ENCODE data around the gene PCBP3. TPM values are rescaled to one million over a fixed set of nuclear protein-coding genes. Genes with fewer than 3 reads are reported as not detected.
"Not testable (repeated sequence)": the region's sequence is repeated elsewhere in the genome, so short reads cannot be mapped to it uniquely, and the experiment has no call there.

PCBP3 gene
- total RNA-seq, 4 donors from 2014 or later = 0.77 to 8.6 (median 3.2) TPM; not detected in 1

GRCh38 chr21:45700461-45700860, 56.9 kb downstream of the PCBP3 start:
- Histone ChIP-seq H3K9me3 (no peaks in the 10 kb centered on the region), H3K4me3 (no peak overlapping the region), H3K27ac (no peak overlapping the region), H3K36me3 (no peaks in the 10 kb centered on the region), H3K27me3 (no peaks in the 10 kb centered on the region), H3K4me1 (no peaks in the 10 kb centered on the region)
- intact Hi-C loops (cut with DNase I; ENCODE audit: low total_unique reads) = no loop called here
- no peak for DNase-seq
- no peak for TF ChIP-seq POLR2A (IDR thresholded peaks at IDR 0.05)
- TF ChIP-seq, protein P1, sequence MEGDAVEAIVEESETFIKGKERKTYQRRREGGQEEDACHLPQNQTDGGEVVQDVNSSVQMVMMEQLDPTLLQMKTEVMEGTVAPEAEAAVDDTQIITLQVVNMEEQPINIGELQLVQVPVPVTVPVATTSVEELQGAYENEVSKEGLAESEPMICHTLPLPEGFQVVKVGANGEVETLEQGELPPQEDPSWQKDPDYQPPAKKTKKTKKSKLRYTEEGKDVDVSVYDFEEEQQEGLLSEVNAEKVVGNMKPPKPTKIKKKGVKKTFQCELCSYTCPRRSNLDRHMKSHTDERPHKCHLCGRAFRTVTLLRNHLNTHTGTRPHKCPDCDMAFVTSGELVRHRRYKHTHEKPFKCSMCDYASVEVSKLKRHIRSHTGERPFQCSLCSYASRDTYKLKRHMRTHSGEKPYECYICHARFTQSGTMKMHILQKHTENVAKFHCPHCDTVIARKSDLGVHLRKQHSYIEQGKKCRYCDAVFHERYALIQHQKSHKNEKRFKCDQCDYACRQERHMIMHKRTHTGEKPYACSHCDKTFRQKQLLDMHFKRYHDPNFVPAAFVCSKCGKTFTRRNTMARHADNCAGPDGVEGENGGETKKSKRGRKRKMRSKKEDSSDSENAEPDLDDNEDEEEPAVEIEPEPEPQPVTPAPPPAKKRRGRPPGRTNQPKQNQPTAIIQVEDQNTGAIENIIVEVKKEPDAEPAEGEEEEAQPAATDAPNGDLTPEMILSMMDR (IDR thresholded peaks at IDR 0.05) = no peak

- DNase-seq = no peak
- no peaks in the 10 kb centered on the region for H3K27me3 ChIP-seq
- no peaks in the 10 kb centered on the region for H3K4me1 ChIP-seq
- intact Hi-C loops (cut with DNase I; ENCODE audit: low total_unique reads) = no loop called here
- H3K9me3 ChIP-seq = no peaks in the 10 kb centered on the region
- H3K27ac ChIP-seq = no peak overlapping the region
- H3K36me3 ChIP-seq = no peaks in the 10 kb centered on the region
- H3K4me3 ChIP-seq = no peak overlapping the region
- TF ChIP-seq, protein P1 (IDR thresholded peaks at IDR 0.05) = no peak
- no peak for TF ChIP-seq POLR2A (IDR thresholded peaks at IDR 0.05)
These were observed 61.0 kb downstream of the PCBP3 start for GRCh38 chr21:45704311-45705108.

GRCh38 chr21:45706299-45706698, 62.8 kb downstream of the PCBP3 start:
- H3K27ac ChIP-seq = no peak overlapping the region
- H3K9me3 ChIP-seq = peaks cover 0 to 4% of the 10 kb centered on the region in 2 donors
- DNase-seq = no peak
- H3K27me3 ChIP-seq = no peaks in the 10 kb centered on the region
- no peaks in the 10 kb centered on the region for H3K36me3 ChIP-seq
- no peaks in the 10 kb centered on the region for H3K4me1 ChIP-seq
- intact Hi-C loops (cut with DNase I; ENCODE audit: low total_unique reads) = no loop called here
- H3K4me3 ChIP-seq = no peak overlapping the region
- TF ChIP-seq, protein P1 (IDR thresholded peaks at IDR 0.05) = no peak
- TF ChIP-seq POLR2A (IDR thresholded peaks at IDR 0.05) = no peak

DNA sequence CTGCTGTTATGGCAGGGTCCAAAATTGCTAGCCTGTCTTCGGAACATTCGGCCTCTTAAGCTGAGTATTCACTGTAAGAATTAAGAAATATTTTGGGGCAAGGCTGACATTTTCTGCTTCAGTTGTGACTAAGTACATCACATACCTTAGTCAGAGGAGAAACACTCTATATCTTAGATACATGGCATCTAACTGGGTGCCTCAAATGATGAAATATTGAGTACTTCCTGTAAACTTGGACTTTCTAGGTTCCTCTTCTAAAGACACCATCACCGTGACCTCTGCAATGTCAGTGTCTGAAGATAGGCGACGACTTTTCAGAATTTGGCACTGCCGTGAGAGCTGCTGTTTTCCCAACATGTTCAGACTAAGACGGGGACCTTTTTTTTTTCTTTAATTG, 65.6 kb downstream of the PCBP3 start:
- intact Hi-C loops (cut with DNase I; ENCODE audit: low total_unique reads) = no loop called here
- no peak overlapping the region for H3K27ac ChIP-seq
- no peak overlapping the region for H3K4me3 ChIP-seq
- peaks cover 0 to 6% of the 10 kb centered on the region in 2 donors for H3K9me3 ChIP-seq
- TF ChIP-seq POLR2A (IDR thresholded peaks at IDR 0.05) = no peak
- TF ChIP-seq, protein P1 (IDR thresholded peaks at IDR 0.05) = no peak
- H3K36me3 ChIP-seq = no peaks in the 10 kb centered on the region
- no peaks in the 10 kb centered on the region for H3K27me3 ChIP-seq
- H3K4me1 ChIP-seq = no peaks in the 10 kb centered on the region
- DNase-seq = no peak

GRCh38 chr21:45709696-45710268, 66.3 kb downstream of the PCBP3 start:
- no peak for TF ChIP-seq POLR2A (IDR thresholded peaks at IDR 0.05)
- TF ChIP-seq, protein P1 (IDR thresholded peaks at IDR 0.05) = no peak
- H3K27me3 ChIP-seq = no peaks in the 10 kb centered on the region
- DNase-seq = no peak
- H3K27ac ChIP-seq = no peak overlapping the region
- peaks cover 0 to 6% of the 10 kb centered on the region in 2 donors for H3K9me3 ChIP-seq
- no peaks in the 10 kb centered on the region for H3K36me3 ChIP-seq
- no peak overlapping the region for H3K4me3 ChIP-seq
- H3K4me1 ChIP-seq = no peaks in the 10 kb centered on the region
- intact Hi-C loops (cut with DNase I; ENCODE audit: low total_unique reads) = no loop called here

GRCh38 chr21:45710306-45710705, 66.8 kb downstream of the PCBP3 start:
- H3K4me3 ChIP-seq; intact Hi-C loops (cut with DNase I; ENCODE audit: low total_unique reads); H3K27ac ChIP-seq; H3K27me3 ChIP-seq; H3K9me3 ChIP-seq; H3K36me3 ChIP-seq; DNase-seq; H3K4me1 ChIP-seq: not testable (repeated sequence)
